HG02885 (cell line): ENCODE results near the gene RESP18.
A peak's percentile ranks its signal among the peaks of the same experiment; 100 is the strongest.
"Not testable (repeated sequence)": the region's sequence is repeated elsewhere in the genome, so short reads cannot be mapped to it uniquely, and the experiment has no call there.

Source experiments
- ATAC-seq: cut with Tn5 transposase; IDR thresholded peaks from one replicate; pipeline ENCODE4 v1.9.1; 2021; ENCODE audit warnings: mild to moderate bottlenecking; ENCODE audit not compliant: unreplicated experiment, poor library complexity

RESP18 gene

DNA sequence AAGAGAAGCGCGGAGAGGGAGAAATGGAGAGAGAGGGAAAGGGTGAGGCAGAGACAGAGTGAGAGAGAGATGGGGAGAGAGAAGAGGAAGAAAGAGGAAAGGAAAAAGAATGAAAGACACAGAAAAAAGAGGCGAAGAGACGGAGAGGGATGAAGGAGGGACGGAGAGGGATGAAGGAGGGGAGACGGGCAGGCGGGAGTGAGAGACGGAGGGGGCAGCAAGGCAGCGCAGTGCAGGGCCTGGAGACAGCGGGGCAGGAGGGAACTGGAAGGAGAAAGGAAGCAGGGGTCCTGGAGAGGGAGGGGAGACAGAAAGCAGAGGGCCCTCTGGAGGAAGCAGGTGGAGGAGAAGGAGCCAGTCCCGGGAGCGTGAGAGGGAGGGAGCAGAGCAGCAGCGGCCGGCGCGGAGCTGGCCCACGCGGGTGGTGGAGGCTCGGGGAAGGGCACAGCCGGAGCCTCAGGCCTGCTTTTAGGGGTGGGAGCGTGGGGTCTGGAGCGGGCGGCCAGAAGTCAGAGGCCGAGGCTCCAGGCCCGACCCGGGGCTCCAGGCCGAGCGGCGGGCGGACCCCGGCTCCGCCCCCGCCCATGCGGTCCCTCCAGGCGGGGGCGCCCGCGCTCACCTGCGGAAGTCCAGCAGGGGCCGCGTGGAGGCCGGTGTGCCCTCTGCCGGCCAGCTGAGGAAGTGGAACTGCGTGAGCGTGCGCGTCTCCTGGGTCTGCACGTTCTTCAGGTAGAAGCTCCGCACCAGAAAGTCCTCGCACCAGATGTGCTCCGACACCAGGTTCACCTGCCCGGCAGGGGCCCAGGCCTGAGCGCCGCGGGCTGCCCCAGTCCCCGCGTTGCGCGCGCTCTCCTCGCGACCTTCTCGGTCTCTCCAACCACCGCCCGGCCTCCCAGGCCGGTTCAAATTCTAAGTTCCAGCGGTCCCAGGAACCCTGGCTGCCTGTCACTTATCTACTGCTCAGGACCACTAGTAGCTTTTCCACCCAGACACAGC lies 37.9 kb downstream of the RESP18 start:
- peak; percentile 91 for ATAC-seq

DNA sequence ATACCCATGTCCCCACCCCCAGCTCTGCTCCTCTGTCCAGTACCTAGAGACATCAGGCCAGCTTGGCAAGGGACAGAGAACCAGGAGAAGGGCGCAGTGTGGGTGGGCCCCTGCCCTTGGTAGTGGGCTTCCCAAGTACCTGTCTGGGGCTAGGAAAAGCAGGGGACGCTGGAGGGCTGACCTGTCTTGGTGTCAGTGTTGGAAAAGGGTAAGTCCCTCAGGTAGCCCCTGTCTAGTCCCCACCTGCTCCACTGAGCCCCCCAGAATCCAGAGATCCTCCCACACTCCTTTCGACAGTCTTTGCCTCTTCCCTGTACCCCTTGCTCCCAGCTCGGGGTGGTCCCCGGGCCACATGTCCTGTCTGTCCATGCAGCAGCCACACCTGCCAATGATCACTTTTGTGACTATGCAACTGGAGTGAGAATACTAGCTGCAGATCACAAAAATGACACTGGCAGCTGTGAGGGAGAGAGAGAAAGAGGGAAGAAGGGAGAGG lies 38.8 kb downstream of the RESP18 start:
- ATAC-seq: no peak

DNA sequence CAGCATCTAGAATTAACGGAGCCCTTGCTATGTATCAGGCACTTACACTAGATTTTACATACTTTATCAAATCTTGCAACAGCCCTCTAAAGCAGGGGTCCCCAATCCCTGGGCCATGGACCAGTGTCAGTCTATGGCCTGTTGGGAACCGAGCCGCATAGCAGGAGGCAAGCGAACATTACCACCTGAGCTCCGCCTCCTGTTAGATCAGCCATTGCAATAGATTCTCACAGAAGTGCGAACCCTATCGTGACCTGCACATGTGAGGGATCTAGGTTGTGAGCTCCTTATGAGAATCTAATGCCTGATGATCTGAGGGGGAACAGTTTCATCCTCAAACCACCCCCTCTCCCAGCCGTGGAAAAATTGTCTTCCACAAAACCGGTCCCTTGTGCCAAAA lies 39.9 kb downstream of the RESP18 start:
- no peak for ATAC-seq

DNA sequence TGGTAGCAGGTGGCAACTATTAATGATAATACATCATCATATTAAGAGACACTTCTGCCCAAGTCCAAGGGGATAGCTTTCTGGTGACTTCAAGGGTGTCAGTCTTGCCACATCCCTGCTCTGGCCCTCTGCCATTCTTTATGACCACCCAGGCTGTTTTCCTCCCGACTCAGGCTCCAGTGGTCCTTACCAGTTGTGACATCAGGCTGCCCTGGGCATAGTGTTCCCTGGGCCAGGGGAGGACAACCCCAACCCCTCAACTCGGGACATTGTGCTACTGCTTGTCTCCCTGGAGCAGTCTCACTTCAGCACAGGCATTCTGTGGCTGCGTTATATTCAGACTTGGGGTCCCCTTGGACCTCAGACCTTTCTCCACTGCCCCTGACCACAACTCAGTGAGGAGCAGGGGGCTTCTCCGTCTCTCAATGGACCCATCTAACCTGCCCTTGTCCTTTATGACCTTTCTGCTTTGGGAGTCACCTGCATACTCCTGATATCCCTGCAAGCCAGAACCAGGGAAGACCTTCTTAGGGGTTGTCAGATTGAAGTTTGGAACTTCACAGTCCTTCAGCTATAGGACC lies 40.5 kb downstream of the RESP18 start:
- ATAC-seq: no peak

DNA sequence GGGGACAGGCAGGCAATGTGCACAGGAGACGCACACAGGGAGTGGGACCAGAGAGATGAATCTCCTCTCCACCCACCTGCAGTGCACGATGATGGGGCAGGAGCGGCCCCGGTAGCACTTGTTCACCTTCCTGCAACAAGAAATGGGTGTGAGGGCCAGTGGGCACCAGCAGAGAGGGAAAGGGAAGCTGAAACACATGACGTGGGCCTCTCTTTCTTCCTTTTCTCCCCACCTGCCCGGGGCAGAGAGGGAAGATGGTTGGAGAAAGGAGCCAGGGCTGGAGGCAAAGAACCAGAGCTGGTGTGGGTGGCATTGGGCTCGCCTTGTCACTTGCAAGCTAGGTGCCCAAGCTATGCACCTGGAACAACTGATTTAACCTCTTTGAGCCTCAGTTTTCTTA lies 41.1 kb downstream of the RESP18 start:
- no peak for ATAC-seq

DNA sequence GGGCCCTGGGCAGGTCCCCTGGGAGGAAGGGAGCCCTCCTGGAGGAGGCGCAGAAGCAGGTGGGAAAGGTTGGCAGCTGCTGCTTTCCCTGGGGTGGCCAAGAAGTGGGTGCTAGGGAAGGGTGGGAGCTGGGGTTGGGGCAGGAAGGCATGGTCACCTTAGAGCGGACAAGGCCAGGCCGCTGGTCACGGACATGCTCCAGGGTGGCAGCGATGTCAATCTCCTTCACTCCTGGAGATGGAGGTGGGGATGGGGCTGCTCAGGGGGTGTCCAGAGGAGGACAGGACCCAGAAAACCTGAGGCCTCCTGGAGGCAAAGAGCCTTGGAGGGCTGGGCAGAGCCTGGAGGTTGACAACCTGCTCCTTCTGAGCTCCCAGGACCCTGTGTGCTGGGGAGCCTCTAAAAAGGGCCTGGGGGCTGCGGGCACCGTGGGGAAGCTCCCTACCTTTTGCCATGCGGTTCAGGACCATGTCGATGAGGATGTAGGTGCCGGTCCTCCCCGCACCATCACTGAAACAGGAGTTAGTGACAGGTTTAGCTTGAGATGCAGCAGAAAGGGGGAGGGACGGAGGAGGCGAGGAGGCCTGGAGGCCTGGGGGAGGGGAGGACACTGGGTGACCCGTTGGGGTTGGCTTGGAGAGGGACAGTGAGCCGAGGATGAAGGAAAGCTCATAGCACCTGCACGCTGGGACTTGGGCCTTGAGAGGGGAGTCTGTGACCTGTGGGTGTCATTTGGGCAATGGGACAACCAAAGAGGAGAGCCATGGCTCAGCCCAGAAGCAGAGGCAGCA lies 42.0 kb downstream of the RESP18 start:
- ATAC-seq: no peak

DNA sequence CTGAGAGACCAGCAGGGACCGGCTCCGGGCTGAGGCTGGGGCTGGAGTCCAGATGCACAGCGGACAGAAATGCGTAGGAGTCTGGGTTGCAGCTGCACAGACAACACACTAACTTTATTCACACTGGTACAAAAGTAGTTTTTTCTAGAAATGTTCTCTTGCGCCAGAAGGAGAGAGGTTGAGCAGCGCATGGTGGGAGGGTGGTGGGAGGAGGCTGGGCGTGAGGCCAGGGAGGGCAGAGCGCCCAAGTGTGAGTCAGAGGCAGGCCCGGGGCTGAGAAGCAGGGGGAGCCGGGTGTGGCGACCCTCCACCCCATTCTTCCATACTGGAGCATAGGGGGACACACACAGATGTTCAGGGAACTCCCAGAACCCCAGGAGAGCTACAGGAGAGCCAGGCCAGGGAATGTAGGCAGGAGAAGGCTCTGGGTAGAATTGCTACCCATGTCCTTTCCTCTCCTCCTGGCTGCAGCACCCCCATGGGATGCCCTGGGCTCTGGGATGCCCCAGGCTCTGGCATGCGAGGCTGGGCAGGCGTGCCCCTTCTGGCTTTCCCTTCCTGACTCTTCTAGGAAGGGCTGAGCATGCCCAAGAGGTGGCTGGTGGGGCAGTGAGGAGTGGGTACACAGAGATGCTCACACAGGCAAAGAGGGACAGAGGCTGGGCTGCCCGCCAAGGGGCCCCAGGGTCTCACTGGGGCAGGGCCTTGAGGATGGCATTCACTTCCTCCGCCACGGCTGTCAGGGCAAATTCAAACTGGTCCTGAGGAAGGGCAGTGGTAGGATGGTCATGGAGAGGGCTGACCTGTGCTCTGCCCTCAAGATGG lies 42.8 kb downstream of the RESP18 start:
- no peak for ATAC-seq

DNA sequence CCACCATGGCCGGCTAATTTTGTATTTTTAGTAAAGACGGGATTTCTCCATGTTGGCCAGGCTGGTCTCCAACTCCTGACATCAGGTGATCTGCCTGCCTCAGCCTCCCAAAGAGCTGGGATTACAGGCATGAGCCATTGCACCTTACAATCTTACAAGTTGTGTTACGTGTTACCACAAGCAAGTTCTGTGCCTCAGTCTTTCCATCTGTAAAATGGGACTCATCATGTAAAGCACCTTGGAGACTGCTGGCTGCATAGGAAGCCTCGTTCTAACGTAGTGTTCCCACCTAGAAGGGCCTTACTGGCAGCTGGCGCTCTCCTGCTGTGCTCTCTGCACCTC lies 43.4 kb downstream of the RESP18 start:
- ATAC-seq: no peak

DNA sequence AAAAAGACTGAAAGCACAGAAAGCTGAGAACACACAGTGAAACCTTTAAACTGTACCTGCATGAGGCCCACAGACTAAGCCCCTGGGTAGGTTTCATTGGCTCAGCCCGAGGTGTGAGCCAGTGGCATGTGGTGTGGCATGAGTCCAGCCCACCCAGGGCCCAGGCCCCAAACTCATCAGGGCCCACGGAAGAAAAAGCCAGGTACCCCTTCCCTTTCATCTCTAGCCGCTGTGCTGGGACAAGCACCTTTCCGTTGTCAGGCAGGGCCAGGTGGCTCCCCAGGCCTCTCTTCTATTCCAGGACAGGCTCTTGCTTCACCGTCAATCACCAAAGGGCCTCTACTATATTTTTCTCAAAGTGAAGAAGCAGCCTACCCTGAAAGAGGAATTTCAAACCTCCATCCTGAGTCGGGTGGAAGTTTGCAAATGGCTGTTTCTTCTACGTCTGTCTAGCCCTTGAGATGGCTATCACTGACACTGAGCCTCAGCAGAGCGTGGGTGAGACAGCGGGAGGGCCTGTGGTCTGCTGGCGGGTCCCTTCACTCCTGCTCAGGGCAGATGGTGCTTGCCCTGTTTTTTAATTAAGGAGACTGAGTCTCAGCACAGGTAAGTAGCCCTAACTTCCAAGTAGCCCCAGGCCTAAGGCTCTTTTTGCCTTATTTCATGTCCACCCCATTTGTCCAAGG lies 44.8 kb downstream of the RESP18 start:
- ATAC-seq: no peak

DNA sequence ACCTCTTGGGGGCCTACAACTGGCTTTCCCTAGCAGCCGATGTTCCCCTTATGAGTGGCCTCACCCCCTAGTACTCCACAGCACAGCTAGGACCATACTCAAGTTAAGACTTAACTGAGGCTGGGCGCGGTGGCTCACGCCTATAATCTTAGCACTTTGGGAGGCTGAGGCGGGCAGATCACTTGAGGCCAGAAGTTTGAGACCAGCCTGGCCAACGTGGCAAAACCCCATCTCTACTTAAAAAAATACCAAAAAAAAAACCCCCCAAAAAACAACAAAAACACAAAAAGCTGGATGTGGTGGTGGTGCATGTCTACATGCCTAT lies 45.5 kb downstream of the RESP18 start:
- not testable (repeated sequence) for ATAC-seq

DNA sequence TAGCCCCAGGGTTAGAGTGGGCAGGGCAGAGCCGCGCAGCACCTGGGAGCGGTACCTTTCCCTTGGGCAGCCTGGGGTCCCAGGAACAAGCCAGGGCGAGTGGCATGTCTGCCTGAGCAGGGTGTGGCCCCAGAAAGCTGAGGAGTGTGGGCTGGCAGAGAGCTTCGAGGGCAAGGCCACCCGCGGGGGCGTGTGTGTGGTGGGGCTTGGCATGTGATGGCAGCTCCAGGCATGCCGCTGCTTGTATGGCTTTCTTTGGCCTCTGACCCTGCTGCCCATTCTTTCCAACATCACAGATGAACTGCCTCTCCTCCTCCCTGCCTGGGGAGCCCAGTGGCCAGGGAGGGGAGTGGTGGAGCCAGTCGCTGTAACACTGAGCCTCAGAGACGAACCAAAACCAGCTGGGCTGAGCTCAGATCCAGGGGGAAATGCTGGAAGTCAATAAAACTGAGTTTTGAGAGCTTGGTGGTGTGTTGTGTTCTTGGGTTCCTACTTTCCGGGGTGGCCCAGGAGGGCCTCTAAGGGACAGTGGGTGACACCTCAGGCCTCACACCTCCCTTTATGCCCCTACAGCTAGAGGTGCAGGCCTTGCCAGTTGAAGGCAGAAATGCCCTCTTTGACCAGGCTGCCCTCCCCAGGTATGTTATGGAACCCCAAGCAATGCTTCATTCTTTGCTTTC lies 46.0 kb downstream of the RESP18 start:
- ATAC-seq: no peak

DNA sequence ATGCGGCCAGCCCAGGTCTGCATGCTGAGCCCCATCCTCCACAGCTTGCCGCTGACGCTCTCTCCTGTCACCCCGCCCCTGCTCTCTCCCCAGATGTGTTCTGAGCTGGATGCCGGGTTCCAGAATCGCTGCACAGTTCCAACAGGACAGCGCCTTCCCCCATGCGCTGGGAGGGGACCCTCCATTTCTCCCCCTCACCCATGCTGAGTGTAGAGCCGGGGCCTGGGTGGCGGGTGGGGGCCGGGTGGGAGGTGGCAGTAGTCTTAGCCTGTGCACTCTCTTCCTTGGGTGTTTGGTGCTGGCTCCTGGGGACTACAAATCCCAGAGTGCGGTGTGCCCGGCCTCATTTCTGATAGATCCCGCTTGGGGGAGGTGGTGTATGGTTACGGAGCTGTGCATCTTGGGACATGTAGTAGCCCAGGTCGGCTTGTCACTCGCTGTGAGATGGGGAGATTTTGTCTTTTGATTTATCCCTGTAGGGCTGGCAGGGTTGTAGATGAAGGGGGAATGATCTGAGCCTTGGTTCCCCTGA lies 46.6 kb downstream of the RESP18 start:
- no peak for ATAC-seq

DNA sequence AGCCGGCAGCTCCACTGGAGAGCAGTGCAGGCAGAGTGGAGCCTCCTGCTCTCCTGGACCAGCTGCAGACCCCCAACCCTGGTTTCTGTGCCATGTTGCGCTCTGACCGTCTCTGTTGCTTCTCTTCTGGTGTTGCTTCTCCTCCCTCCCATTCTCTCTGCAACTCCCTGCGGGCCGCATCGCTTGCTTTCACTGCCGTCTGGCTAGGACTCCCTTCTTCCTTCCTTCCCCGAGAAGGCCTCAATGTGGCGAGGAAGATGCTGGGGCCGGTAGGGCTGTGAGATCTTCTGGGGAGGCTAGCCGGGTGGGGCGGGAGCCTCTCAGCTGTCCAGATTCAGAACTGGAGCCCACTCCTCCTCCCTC lies 47.2 kb downstream of the RESP18 start:
- ATAC-seq: no peak

DNA sequence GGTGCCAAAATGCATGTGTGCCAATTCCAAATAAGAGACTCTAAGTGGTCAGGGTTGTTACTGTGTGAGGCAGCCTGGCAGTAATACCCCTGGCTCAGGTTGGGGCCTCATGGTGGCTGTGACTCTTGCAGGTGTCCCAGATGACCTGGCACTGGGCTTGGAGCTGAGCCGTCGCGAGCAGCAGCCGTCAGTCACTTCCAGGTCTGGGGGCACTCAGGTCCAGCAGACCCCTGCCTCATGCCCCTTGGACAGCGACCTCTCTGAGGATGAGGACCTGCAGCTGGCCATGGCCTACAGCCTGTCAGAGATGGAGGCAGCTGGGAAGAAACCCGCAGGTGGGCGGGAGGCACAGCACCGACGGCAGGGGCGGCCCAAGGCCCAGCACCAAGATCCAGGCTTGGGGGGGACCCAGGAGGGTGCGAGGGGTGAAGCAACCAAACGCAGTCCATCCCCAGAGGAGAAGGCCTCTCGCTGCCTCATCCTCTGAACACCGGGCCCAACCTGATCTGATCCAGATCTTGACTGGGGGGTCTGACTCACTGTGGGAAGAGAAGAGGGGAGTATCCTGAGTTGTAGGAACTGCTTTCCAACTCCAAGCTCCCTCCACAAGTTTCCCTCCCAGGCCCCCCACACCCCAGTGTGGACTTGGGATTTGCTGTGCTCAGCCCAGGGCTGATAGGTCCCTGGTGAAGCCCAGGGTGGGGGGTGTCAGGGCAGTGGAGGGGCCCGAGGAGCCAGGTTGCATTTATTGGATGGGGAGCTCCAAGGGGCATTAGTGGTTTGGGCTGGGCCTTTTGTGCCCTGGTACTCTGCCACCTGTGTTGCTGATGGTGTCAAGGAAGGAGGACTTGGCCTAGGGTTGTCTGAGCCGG lies 47.8 kb downstream of the RESP18 start:
- ATAC-seq: no peak

DNA sequence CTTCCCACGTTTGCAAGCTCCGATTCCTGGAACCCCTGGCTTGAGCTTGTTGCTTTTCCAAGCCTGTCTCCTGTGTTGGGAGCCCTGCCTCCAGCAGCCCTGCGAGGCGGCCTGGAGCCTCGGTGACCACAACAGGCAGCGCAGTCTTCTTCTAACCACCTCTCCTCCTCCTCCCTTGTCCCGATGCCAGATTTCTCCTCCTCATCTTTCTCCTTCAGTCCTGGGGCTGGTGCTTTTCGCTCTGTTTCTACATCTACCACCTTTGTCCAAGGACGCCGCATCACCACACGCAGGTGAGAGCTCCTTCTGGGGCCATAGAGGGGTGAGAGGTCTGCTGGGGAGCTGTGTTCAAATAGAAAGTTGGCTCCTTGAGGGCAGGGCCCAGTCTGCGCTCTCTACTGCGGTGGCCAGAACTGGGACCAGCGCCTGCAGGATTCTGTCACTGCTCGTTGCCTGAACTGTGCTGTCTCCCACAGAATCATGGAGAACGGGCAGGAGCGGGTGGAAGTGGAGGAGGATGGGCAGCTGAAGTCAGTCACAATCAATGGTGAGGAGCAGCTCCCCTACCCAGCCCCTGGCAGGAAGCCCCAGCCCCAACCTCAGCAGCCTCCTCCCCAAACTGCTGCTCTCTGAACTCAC lies 49.5 kb downstream of the RESP18 start:
- ATAC-seq: no peak

DNA sequence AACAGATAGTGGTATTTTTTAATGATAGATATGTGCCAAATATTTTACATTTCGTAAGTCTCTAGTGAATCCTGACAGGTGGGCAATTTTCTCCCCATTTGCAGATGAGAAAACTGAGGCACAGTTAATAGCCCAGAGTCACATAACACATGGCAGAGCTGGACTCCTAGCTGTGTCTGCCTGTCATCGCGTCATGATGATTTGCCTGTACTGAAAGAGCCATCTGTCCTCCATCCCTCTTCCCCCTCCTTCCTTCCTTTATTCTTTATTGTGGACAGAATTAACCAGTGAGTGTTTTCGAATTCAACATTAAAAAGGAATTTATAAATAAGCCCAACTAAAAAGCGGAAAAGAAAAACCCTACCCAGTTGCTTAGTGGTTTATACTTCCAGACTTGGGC lies 50.2 kb downstream of the RESP18 start:
- ATAC-seq: no peak

DNA sequence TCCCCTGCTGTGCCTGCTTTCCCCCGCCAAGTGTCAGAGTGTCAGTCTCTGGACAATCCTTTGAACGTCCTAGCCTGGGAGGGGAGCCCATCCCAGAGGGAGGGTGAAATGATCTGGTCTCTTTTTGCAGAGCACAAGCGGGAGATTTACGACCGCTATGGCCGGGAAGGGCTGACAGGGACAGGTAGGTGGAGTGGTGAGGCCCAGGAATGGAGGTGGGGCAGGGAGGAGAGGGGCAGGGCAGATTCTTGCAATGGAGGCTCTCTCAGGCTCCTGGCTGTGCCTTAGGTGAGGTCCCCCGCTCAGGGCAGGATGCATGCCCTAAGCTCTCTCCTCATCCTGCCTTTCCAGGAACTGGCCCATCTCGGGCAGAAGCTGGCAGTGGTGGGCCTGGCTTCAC lies 51.0 kb downstream of the RESP18 start:
- ATAC-seq: no peak

DNA sequence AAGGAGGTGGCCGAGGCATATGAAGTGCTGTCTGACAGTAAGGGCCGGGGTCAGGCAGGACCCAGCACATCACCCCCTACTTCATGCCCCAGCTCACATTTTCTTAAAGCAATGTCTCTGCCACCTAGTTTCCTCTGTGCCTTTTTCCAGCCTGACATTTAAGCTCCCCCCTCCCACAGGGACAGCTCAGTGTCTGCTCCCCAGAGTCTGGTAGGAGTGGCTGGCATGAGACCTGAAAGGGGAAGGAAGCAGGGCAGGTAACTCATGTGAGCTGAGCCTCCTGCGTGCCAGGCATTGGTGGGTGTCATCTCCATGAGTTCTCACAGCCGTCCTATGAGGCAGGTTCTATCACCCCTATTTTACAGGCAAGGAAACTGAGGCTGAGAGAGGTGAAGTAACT lies 51.9 kb downstream of the RESP18 start:
- ATAC-seq: no peak
